GM19035 (cell line): ENCODE data around the gene CBX2.
A peak's percentile ranks its signal among the peaks of the same experiment; 100 is the strongest.
"Not testable (repeated sequence)": the region's sequence is repeated elsewhere in the genome, so short reads cannot be mapped to it uniquely, and the experiment has no call there.

ENCODE experiments used
- ATAC-seq: cut with Tn5 transposase; IDR thresholded peaks from one replicate; pipeline ENCODE4 v1.9.1; 2021; ENCODE audit not compliant: unreplicated experiment

Gene CBX2

DNA sequence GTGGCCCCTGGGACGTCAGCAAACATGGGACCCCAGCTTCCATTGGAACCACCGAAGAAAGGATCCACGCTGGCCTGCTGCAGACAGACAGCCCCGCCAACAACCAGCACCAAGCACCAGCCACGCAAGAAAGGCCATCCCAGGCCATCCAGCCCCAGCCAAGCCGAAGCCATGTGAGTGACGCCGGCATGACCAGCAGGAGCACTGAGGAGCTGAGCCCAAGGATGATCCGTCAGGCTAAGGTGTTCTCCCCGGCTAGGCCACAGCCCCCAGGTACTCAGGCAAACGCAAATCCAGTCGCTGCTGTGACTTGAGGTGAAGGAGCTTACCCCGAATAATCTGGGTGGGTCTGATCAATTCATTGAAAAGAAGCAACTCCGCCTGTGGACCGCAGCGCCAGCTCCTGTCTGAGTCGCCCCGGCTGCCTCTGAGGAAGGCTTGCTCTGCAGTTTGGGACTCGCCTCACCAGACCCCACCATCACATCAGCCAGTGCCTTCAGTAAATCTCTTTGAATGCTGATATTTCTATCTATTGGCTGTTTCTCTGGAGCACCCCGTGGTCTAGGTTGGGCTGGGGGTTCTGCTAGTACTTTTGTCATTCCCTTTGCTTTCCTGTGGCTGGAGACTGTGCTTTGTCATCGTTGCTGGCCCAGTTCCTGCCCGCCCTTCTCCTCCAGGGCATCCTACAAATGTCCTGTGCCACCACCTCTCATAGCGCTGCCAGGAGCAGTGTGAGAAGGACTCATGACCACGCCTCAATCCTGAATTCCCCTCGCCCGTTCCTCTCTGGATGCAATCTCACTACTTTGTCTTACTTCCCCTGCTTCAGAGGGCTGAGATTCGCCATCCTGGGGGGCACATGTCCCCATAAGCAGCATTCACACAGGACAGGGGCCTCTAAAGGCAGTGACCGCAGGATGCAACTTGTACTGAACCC, 8.1 kb upstream of the CBX2 start:
- no peak for ATAC-seq

GRCh38 chr17:79771276-79771675, 6.7 kb upstream of the CBX2 start:
- no peak for ATAC-seq

DNA sequence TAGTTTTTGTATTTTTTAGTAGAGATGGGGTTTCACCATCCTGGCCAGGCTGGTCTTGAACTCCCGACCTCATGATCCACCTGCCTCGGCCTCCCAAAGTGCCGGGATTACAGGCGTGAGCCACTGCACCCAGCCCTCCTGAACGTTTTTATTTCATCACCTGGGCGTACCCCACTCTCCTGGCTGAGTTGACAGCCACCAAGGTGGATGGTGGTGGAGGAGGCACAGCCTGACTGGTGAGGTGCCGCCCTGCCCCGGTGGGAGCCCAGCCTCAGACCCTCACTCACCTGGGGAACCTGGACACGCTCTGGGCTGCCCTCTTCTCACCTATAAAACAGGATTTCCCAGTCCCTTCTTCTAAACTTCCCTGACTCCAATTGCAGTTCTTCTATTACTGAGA, 5.2 kb upstream of the CBX2 start:
- not testable (repeated sequence) for ATAC-seq

DNA sequence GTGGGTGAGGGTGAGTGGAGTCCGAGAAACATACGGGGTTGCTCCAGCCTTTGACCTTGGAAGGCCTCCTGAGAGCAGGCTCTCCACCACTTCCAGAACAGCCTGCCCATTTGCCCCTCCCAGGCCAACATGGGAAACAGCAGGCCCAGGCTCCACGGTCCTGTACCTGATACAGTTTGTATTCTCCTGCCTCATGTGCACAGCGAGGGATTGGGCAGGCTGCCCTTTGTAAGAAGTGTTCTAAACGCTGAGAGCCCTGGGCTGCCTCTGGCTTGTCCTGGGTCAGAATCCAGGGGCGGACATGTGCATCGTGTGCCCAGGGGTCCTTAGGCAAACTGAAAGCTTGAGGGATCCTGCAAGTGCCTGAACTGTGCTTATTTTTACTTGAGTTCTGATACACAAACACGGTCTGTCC, 3.4 kb upstream of the CBX2 start:
- ATAC-seq: no peak

DNA sequence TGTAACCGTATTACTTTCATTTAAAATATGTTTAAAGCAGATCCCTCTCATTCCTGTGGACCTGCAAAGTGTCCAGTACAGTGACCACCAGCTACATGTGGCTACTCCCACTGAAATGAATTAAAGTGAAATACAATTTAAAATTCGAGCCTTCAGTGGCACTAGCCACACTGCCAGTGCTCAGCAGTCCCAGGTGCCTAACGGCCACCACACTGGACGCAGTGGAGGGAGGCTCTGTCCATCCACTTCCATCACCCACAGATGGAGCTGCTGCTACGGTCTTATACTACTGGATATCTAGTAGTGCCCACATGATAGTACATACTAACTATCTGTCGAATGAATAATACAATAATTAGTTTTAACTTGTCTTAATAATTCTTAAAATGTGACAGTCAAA, 2.3 kb upstream of the CBX2 start:
- ATAC-seq: no peak

GRCh38 chr17:79776376-79777119, 1.4 kb upstream of the CBX2 start:
- ATAC-seq: no peak

DNA sequence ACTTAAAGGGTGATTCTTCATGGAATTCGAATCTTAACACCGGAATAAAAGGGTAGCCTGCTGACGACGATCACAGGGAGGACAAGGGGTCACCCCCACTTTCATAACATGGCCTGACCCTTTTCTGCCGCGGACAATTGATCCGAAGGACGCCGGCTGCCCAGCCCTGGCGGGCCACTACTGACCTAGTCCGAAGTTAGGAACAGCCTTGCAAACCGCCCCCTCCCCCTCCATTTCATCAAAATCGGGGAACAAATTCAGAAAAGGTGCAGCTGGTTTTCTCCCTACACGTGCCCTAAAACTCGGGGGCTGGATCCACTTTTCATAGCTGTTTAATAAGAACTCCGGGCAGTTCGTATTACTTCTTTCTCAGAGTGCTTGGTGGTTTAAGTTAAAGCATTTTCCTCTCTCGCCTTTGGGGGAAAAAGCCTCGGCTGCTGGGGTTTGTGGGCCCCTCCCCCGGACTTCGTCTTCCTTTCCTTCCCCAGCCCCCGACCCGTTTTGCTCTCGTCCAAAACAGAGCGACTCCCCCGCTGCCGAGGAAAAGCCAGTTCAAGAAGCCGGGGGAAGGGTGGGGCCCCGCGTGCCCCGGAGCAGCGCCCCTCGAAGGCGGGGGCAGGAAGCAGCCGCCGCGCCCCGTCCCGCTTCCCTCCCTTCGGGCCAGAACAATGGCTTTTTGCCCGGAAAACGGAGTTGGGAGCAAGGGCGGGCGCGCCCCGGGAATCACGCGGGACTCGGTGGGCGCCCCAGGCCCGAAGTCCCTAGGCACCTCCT, 641 bp upstream of the CBX2 start:
- ATAC-seq: peak; percentile 34

- ATAC-seq: no peak
Observed at GRCh38 chr17:79778504-79779083, 646 bp downstream of the CBX2 start.

GRCh38 chr17:79779084-79779529, 1.2 kb downstream of the CBX2 start:
- no peak for ATAC-seq

- ATAC-seq: no peak
Observed at GRCh38 chr17:79779661-79780365, 1.9 kb downstream of the CBX2 start.

DNA sequence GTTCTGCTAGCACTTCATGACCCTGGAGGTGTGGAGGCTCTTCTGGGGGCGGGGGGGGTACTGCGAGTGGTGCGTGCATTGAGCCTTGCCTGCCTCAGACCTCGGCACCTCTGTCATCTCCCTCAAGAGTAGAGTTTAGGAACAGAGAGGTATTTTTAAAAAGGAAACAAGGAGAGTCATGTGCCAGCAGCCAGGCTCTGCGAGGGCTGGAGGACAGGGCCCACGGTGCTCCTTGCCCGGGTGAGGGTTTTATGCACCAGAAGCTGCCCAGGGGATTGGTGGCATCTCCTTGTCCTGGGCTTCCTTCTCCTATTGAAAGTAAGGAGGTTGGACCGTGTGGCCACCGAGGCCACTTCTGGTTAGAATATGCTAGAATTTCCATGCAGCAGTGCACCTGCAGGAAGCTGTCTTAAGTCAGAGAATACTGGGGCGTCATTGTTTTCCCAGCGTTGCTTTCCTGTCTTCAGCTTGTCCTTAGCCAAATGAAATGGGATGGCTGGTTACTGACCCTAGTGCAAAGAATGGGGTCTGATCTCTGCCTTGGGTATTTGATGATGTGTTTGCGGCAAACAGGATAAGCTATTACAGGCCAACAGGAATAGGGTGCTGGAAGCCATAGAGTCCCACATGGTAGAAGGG, 3.2 kb downstream of the CBX2 start:
- no peak for ATAC-seq

GRCh38 chr17:79781736-79782575, 4.0 kb downstream of the CBX2 start:
- no peak for ATAC-seq

DNA sequence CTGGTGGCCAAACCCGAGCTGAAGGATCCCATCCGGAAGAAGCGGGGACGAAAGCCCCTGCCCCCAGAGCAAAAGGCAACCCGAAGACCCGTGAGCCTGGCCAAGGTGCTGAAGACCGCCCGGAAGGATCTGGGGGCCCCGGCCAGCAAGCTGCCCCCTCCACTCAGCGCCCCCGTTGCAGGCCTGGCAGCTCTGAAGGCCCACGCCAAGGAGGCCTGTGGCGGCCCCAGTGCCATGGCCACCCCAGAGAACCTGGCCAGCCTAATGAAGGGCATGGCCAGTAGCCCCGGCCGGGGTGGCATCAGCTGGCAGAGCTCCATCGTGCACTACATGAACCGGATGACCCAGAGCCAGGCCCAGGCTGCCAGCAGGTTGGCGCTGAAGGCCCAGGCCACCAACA, 5.9 kb downstream of the CBX2 start:
- no peak for ATAC-seq

DNA sequence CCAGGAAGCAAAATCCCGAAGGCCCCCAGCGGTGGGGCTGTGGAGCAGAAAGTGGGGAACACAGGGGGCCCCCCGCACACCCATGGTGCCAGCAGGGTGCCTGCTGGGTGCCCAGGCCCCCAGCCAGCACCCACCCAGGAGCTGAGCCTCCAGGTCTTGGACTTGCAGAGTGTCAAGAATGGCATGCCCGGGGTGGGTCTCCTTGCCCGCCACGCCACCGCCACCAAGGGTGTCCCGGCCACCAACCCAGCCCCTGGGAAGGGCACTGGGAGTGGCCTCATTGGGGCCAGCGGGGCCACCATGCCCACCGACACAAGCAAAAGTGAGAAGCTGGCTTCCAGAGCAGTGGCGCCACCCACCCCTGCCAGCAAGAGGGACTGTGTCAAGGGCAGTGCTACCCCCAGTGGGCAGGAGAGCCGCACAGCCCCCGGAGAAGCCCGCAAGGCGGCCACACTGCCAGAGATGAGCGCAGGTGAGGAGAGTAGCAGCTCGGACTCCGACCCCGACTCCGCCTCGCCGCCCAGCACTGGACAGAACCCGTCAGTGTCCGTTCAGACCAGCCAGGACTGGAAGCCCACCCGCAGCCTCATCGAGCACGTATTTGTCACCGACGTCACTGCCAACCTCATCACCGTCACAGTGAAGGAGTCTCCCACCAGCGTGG, 6.5 kb downstream of the CBX2 start:
- no peak for ATAC-seq

- no peak for ATAC-seq
Observed at GRCh38 chr17:79785017-79785899, 7.3 kb downstream of the CBX2 start.

GRCh38 chr17:79785900-79786810, 8.2 kb downstream of the CBX2 start:
- ATAC-seq: no peak
